NCI-H774 (cell line): ENCODE results near the gene KLKB1.
"Not testable (repeated sequence)": the region's sequence is repeated elsewhere in the genome, so short reads cannot be mapped to it uniquely, and the experiment has no call there.

Source experiments
- DNase-seq: peaks from one replicate; lab custom pipeline; 2025; lab: John Stamatoyannopoulos, UW

Gene KLKB1

DNA sequence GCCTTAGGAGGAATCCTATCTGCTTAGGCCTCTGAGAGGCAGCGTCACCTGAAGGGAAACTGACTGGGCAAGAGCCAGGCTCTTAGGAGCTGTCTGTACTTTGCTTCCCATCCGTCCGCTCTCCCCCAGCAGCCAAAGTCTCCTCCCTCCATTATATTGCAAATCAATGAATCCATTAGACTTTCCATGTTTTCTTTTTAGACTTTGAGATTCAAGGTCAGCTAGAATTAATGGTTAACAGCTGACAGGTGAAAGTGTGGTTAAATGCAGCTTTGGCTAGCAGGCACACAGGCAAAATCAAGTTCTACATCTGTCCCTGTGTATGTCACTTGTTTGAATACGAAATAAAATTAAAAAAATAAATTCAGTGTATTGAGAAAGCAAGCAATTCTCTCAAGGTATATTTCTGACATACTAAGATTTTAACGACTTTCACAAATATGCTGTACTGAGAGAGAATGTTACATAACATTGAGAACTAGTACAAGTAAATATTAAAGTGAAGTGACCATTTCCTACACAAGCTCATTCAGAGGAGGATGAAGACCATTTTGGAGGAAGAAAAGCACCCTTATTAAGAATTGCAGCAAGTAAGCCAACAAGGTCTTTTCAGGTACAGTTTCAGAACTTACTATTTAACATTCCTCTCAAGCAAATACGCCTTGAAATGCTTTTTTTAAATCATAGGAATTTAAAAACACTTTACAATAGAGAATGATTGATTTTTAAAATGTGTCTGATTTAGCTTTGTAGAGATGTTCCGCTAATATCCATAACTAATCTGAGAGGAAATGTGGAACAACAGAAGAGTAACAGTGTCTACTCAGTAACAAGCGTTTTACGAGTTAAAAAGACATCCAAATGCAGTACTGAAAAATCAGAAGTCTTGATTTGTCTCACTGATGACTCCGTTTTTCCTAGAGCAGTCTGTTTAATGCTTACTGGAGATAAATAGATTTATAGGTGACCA lies 38.7 kb downstream of the KLKB1 start, which contains the start of gene F11:
TSS of gene F11 (plus strand) at position 507 of the 970 bp plus-strand sequence. CDS start 948 bp downstream, outside the sequence.
- DNase-seq, result no peak

DNA sequence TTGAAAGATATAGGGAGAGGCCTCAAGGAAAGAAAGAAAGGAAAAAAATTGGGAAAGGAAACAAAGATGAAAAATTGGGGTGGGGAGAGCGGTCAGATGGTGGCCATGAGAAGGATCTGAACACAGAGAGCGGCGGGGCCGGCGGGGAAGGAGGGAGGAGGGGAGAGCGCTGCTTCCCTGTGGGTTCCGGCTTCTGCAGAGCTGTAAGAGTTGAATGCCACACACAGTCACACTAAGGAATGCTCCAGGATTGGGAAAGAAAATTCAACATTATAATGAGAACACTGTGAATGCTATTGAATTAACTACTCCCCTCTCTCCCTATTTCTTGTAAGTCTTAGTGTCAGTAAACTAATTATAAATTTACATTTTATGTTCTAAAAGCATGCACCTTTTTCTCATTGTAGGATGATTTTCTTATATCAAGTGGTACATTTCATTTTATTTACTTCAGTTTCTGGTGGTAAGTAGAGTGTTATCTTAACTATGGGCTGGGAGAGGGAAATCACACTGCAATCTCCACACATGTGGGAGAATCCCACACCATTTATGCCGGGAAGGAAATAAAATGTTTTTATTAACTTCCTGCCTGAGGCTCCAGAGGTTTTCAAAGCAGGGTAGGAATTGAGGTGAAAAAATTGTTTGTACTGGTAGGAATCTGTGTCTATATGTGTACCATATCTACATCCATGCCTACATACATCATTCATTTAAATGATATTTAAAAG lies 39.6 kb downstream of the KLKB1 start:
- DNase-seq, result no peak

DNA sequence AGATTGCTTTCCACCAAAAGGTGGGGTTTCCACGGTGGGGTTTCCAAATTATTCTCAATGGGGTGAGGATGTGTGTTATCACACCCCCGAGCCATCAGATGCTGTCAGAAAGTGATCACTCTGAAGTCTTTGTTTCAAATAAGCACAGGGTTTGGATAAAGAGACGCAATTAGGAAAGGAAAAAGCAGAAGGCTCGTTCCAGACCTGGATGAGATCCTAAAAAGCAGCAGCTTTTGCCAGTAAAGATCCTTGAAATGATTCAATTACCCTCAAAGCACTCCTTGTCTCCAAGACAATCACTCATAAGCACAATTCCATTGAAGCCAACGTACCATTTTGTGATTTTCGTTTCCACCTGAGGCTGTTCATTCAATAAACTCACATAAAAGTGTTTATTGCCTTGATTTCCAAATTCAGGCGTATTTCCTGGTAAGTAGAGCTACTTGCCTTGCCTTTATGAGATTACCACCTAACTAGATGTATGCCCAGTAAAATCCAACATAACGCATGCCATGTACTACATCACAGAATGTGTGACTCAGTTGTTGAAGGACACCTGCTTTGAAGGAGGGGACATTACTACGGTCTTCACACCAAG lies 43.9 kb downstream of the KLKB1 start:
- no peak for DNase-seq

DNA sequence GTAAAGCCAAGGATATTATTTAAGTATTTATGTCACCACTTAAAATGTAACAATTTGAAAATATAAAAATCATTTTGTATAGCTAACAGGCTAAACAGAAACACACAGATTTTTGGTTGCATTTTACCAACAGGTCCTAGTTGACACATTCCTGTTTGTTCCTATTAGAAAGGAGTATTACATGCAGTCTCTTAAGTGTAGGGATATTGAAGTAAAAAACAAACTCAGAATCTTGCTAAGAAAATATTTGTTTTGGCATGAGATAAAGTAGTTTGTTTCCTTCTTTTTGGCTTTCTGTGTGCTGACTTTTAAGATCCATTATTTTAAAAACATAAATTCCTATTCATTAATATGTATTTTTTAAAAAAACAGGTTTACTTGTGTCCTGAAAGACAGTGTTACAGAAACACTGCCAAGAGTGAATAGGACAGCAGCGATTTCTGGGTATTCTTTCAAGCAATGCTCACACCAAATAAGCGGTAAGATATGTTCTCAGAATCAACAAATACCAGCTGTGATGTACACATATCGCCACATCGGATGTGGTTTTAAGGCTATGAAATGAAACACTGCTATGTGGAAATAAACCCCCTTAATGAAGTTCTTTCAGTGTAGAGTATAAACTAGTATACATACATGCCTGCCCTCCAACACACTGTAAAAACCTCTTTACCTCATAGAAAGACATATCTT lies 45.5 kb downstream of the KLKB1 start:
- DNase-seq, result no peak

DNA sequence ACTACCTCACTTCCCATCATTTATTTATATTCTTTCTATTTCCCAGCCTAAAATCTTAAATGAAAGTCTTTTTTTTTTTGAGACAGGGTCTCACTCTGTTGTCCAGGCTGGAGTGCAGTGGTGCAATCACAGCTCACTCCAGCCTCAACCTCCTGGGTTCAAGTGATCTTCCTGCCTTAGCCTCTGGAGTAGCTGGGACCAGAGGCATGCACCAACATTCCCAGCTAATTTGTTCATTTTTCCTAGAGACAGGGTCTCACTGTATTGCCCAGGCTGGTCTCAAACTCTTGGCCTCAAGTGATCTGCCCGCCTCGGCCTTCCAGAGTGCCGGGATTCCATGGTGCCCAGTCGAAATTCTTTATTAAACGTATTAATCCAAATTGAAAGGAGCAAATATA lies 46.1 kb downstream of the KLKB1 start:
- DNase-seq, result not testable (repeated sequence)

DNA sequence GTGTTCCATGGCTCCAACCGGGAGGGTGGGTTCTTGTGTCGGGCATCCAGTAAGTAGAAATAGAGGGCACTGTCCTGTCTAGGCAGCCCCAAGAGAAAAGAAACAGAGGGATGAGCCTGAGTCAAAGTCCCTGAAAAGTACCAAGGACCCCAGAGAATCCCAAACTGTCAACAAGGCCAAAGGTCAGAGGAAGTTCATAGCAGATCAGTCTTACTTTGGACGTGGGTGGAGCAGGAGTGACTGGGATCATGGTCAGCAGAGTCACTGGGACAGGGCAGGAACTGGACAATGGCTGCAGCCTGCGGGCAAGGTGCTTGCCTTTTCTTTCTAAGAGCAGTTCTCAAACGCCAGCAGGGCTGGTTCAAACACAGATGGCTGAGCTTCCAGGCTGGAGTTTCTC lies 56.0 kb downstream of the KLKB1 start:
- DNase-seq, result no peak

DNA sequence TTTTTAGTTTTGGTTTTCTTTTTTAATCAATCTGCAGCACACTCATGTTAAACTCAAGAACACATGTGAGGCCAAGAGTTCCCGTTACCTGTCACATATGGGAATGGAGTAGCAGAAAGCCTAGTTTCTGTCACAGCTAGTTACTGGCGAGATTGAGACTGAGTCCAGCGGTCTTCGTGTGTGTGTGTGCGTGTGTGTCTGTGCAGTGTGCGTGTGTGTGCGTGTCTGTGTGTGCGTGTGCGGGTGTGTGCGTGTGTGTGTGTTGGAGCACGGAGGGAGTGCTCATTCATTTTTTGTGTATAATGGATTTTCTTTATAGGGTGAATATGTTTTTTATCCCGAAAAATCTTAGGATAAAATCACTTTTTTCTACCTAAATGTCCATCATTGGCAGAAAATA lies 57.8 kb downstream of the KLKB1 start:
- no peak for DNase-seq

DNA sequence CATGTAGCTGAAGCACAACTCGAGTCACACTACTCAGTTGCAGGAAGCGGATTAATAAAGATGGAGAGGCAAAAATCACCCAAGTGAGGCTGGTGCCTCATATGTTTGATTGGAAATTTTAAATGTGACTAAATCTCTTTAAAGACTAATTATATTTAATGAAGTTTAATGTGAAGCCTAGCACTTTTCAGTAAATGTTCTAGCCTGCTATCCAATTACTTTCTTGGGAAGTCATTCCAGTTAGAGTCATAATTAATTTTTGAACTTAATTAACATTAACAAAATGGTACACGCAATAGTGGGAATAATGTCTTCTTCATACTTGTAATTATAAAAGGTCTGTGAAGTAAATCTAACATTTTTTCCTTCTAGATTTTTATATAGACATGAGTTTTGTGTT lies 59.3 kb downstream of the KLKB1 start:
- no peak for DNase-seq

DNA sequence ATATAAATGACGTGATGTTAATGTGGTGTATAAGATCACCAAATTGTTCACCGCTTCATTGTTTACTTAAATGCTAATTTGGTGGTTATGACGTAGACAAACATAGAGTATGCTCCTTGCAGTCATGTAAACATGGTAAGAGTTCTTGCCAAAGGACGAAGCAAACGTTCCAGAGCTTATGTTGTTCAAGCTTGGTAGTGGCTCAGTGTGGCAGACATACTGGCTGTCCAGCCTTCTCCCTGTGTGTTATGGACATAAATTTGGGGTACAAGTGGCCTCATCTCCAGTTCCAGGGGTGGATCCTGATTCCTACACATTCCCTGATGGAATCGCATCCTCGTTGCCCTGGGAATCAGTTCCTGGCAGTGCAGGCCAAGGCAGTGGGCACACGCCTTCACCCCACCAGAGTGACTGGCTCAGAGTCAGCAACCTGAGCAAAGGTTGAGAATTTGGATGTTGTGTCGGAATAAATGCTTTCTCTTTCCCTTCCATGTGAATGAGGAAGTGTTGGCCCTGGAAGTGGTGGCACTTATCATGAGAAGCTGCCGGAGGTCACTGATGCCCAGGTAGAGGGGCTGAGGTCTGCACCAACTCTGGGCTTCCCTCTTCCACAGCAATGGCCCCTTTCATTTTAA lies 64.1 kb downstream of the KLKB1 start:
- DNase-seq, result no peak

DNA sequence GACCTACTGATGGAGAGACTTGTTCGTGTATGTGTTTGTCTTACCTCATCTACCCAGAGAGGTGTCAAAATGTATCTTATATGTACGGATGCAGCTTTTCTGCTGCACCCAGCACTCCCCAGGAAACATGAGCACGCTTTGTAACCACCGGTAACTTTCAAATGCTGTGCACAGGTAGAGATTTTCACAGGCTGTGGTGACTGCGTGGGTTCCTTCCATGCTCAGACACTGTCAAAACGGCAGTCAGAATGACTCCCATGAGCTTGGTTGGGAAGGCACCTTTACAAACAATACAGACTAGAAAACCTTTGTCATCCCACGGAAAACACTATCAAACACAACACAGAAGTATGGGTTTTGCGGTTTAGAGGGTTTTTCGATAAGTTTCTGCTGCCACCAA lies 66.9 kb downstream of the KLKB1 start:
- DNase-seq, result no peak

DNA sequence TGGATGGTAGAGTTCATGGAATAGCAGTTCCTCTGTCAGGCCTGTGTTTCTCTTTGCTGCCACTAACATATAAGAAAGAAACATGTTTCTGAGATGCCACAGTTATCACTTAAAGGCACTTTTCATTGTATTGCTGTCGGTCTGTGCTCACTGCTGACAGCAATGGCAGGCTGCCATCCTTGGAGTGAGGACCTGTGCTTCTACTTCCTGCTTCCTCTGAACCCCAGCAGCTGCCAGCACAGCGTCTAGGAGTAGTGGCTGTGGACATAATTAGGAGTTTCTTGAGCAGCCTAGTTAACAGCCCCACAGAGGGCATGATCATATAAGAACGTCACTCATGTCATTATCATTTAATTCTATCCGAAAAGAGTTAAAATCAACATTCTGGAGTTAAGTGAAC lies 69.2 kb downstream of the KLKB1 start:
- no peak for DNase-seq

DNA sequence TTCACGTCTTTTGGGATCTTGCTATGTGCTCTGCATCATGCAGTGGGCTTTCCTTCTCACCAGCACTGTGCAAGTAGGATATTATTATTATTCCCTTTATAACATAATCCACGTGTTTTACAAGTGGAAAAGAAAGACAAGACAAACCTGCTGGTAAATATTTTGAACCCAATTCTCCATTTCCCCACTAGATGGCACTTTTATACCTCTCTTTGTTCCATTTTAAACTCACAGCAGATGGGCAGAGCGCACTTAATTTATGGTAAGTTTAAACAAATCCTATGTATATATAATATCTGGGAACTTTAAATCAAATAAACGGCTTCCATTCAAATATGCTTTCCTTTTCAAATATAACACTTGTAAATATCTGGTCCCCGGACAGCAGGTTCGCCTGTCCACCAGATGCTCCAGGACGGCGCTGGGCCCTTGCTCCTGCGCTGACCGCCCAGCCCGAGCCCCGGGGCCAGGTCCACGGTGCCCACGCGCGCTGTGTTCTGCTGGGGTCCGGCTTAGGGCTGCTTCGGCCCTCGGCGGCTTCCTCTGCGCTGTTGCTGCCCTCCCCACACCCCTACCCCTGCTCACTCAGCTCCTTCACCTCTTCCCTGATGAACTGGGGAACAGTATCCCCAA lies 69.8 kb downstream of the KLKB1 start:
- DNase-seq, result peak; percentile 1

DNA sequence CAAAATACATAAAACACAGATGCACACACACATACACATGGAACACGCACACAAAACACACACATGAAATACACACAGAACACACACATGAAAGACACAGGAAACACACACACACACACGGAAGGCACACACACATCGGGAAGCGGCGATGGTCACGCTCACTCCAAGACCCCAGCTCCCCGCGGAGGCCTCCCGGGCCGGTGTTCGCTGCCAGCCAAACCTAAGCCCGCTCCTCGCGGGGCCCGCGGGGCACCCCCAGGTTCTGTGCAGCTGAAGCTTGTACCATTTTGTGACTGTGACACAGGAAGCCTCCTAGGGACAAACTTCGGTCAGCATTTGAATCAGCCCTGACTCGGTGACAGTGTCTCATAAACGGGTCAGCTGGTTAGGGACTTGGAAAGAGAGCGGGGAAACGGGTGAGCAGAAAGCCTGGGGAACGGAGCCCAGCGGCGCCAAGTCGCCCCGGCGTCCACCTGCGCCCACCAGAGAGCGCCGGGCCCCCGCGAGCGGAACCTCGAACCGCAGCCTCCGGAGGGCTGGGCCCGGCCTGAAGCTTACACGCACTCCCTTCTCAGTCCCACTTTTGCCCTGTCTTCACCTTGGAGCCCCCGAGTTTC lies 70.8 kb downstream of the KLKB1 start:
- DNase-seq, result no peak

DNA sequence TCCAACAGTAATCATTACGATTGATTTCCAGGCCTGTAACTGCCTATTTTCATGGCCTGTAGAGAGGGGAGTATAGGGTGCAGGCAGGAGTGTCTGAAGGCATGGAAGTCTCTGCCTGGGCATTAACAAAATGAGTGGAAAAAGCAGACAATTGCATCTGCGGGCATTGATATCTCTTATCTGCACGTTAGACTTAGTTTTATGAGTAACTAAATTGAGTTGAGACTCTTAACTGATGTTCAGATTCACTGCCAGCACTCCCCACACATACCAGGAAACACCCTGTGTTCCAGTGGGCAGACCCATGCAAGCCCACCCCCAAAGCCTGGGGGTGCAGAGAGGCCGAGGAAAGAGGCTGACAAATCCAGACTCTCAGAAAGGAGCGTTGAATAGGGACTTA lies 72.0 kb downstream of the KLKB1 start:
- no peak for DNase-seq

DNA sequence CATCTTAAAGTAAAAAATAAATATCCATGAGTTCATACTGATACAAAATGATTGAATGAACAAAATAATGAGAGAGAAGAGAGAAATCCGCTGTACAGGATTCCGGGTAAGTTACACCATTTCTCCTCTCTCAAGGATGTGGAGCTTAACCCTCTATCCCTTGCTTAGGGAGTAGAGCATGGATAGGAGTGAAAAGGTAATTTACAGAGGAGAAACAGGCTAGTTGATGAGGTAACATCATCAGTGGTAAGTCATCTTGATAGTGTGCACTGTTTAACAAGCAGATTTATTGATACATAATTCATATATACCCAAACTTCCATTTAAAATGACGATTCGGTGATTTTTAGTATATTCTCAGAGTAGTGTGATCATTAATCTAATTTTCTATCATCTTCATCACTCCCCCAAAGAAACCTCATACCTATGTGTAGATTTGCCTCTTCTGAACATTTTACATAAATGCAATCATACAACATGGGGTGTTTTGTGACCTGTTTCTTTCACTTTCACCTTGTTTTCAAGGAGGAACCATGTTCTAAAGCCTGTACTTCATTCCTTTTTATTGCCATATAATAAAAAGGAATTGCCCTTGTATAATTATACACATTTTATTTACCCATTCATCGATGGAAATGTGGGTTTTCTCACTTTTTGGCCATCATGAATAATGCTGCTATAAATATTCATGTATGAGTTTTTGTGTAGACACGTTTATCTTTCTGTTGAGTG lies 73.5 kb downstream of the KLKB1 start:
- no peak for DNase-seq

DNA sequence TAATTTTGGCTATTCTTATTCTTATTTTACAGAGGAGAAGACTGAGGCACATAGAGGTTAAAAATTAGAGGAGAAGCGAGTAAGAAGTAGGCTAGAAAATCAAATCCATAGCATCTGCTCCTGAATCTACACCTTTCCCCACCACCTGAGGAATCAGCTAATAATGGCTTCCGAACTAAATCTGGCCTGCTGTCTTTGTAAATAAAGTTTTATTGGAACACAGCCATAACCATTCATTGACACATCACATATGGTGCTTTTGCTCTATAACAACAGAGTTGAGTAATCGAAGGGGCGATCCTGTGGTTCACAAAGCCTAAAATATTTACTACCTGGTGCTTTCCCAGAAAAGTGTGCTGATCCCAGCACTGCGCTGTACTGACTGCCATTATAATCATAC lies 76.9 kb downstream of the KLKB1 start:
- no peak for DNase-seq

DNA sequence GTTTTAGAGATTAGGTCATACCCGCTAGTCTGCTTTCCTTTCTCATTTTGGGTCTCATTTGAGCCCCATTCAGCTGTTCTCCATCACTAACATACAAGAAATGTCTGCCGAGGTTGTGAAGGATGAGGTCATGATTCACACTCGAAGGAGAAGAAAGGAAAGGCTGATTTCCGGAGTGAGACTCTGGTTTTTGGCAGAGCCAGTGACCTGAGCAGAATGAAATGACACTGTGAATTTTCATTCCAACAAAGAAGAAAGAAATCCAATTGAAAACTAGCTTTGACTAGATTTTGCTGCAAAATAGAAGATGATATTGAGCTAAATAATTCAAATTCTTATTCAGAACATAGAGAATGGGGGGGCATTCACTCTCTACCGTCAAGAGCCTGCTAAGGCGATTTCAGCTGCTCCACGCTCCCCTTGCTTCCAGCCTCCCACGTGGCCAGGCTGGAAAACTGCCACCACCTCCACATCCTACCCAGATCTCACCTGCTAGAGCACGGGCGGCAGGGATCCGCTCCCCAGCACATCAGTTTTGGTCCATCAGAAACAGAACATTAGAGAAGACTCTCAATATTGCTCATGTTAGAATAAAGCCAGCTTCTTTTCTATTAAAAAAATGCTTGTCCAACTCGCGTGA lies 77.7 kb downstream of the KLKB1 start:
- no peak for DNase-seq

DNA sequence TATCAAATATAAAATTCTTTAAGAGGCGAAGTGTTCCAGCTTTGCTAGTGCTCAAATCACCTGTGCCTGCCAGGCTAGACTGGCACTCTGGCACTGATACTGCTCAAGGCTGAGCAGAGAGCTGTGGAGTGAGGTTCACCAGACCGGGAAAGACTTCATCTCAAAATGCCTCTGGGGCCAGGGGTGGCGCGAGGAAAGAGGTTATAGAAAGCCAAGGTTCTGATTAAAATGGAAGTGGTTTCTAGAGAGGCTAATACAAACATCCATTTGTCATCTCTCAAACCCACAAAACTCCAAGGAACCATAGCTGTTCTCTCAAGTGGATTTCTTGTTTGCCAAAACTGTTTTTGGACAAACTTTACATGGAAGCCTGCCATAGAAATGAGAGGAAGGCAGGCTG lies 80.2 kb downstream of the KLKB1 start:
- no peak for DNase-seq

DNA sequence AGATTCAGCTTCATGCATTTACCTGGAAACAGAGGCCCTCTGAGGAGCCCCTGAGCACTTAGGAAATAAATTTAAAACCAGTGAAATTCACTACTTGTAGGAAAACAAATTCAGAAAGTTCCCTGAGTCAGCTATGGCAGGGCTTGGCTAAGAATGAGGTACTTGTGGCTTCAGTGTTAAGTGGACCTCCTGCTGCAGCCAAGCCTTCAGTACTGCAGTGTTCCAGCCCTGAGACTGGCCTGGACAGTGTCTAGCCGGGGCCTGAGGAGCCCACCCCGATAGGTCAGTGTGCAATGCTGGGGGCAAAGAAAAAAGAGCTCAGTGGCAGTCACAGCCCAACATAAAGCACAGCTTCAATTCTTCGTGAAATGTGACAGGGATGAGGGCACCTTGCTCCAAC lies 80.6 kb downstream of the KLKB1 start:
- no peak for DNase-seq
